H9 (cell line): ENCODE results near the gene YBEY. TPM values are rescaled to one million over a fixed set of nuclear protein-coding genes. Genes with fewer than 3 reads are reported as not detected.

Source experiments
- DNase-seq: peaks from one replicate; pipeline ENCODE4 v3.0.0-alpha.2; 2017
- H2AFZ ChIP-seq: one replicate; pipeline ENCODE4 v1.6.1; 2013; ENCODE audit warnings: mild to moderate bottlenecking, low read length, control low read depth, moderate library complexity
- H2AK5ac ChIP-seq: 2 replicates; pipeline ENCODE4 v1.6.1; 2013; ENCODE audit warnings: low read length, control low read depth, mixed read lengths; ENCODE audit not compliant: insufficient read length
- H2BK120ac ChIP-seq: one replicate; pipeline ENCODE4 v1.6.1; 2013; ENCODE audit warnings: low read depth, mild to moderate bottlenecking, low read length, control low read depth, inconsistent platforms; ENCODE audit not compliant: poor library complexity, severe bottlenecking
- H2BK12ac ChIP-seq: 2 replicates; pipeline ENCODE4 v1.6.1; 2013; ENCODE audit warnings: low read length, control low read depth, mixed read lengths, low read depth; ENCODE audit not compliant: insufficient read length
- H2BK15ac ChIP-seq: 2 replicates; pipeline ENCODE4 v1.6.1; 2013; ENCODE audit warnings: low read depth, low read length, control low read depth
- H2BK20ac ChIP-seq: one replicate; pipeline ENCODE4 v1.6.1; 2013; ENCODE audit warnings: low read depth, mild to moderate bottlenecking, low read length, control low read depth, inconsistent platforms; ENCODE audit not compliant: poor library complexity, severe bottlenecking
- H2BK5ac ChIP-seq: 2 replicates; pipeline ENCODE4 v1.6.1; 2013; ENCODE audit warnings: low read length, control low read depth, mixed read lengths; ENCODE audit not compliant: insufficient read length
- H3K14ac ChIP-seq: 2 replicates; pipeline ENCODE4 v1.6.1; 2013; ENCODE audit warnings: low read length, control low read depth; ENCODE audit not compliant: insufficient read depth
- H3K18ac ChIP-seq: 2 replicates; pipeline ENCODE4 v1.6.1; 2013; ENCODE audit warnings: low read depth, mild to moderate bottlenecking, mixed read lengths, low read length, control low read depth; ENCODE audit not compliant: insufficient read length
- H3K23ac ChIP-seq: 2 replicates; pipeline ENCODE4 v1.6.1; 2013; ENCODE audit warnings: low read length, control low read depth, mixed read lengths, low read depth; ENCODE audit not compliant: insufficient read length
- H3K23me2 ChIP-seq: 2 replicates; pipeline ENCODE4 v1.6.1; 2013; ENCODE audit warnings: low read depth, mild to moderate bottlenecking, mixed read lengths, low read length, control low read depth; ENCODE audit not compliant: insufficient read length, poor library complexity, severe bottlenecking
- H3K27ac ChIP-seq: 2 replicates; pipeline ENCODE4 v1.5.1; 2013; ENCODE audit warnings: low read length, control low read depth, mixed read lengths, low read depth; ENCODE audit not compliant: insufficient read length
- H3K27me3 ChIP-seq: 2 replicates; pipeline ENCODE4 v1.6.1; 2013; ENCODE audit warnings: low read length, control low read depth, inconsistent platforms; ENCODE audit not compliant: insufficient read depth
- H3K4ac ChIP-seq: 2 replicates; pipeline ENCODE4 v1.6.1; 2013; ENCODE audit warnings: low read depth, mild to moderate bottlenecking, control low read depth, inconsistent platforms, low read length, moderate library complexity
- H3K4me1 ChIP-seq: 2 replicates; pipeline ENCODE4 v1.6.1; 2013; ENCODE audit warnings: low read length, control low read depth, inconsistent platforms; ENCODE audit not compliant: insufficient read depth
- H3K4me2 ChIP-seq: 2 replicates; pipeline ENCODE4 v1.6.1; 2013; ENCODE audit warnings: low read length, control low read depth, mixed read lengths; ENCODE audit not compliant: insufficient read length, insufficient read depth
- H3K56ac ChIP-seq: 2 replicates; pipeline ENCODE4 v1.6.1; 2013; ENCODE audit warnings: low read depth, mild to moderate bottlenecking, mixed read lengths, low read length, control low read depth; ENCODE audit not compliant: insufficient read length
- H3K79me1 ChIP-seq: 2 replicates; pipeline ENCODE4 v1.6.1; 2013; ENCODE audit warnings: low read depth, mild to moderate bottlenecking, moderate library complexity, low read length, control low read depth, inconsistent platforms; ENCODE audit not compliant: insufficient read depth, poor library complexity, severe bottlenecking
- H3K79me2 ChIP-seq: 2 replicates; pipeline ENCODE4 v1.6.1; 2013; ENCODE audit warnings: low read length, control low read depth, inconsistent platforms; ENCODE audit not compliant: insufficient read depth
- H3K9ac ChIP-seq: 2 replicates; pipeline ENCODE4 v1.6.1; 2013; ENCODE audit warnings: low read length, control low read depth, mixed read lengths; ENCODE audit not compliant: insufficient read length; ENCODE audit errors: extremely low read depth
- H3K9me3 ChIP-seq: one replicate; pipeline ENCODE4 v1.6.1; 2013; ENCODE audit warnings: low read depth, low read length, inconsistent platforms; ENCODE audit not compliant: control insufficient read depth
- H3T11ph ChIP-seq: one replicate; pipeline ENCODE4 v1.6.1; 2013; ENCODE audit warnings: mild to moderate bottlenecking, low read length, control low read depth, inconsistent platforms
- H4K20me1 ChIP-seq: one replicate; pipeline ENCODE4 v1.6.1; 2013; ENCODE audit not compliant: control insufficient read depth, insufficient read length, insufficient read depth
- H4K5ac ChIP-seq: 2 replicates; pipeline ENCODE4 v1.6.1; 2013; ENCODE audit warnings: low read depth, mild to moderate bottlenecking, mixed read lengths, low read length, control low read depth; ENCODE audit not compliant: insufficient read length
- H4K8ac ChIP-seq: replicated peaks from 2 replicates; pipeline ENCODE4 v1.6.1; 2013; ENCODE audit warnings: low read length, control low read depth, mixed read lengths, low read depth; ENCODE audit not compliant: insufficient read length
- H4K91ac ChIP-seq: 2 replicates; pipeline ENCODE4 v1.6.1; 2013; ENCODE audit warnings: low read depth, mild to moderate bottlenecking, moderate library complexity, mixed read lengths, low read length, control low read depth; ENCODE audit not compliant: insufficient read length
- H3K27ac Mint-ChIP-seq, 3 experiments: 2 replicates in 2 of 3; 3 replicates in 1 of 3; pipeline ENCODE4 v1.8.0; 2020 to 2021; ENCODE audit warnings: mixed read lengths in 3 of 3, mild to moderate bottlenecking in 1 of 3, moderate library complexity in 1 of 3
- H3K27me3 Mint-ChIP-seq: 2 replicates; pipeline ENCODE4 v1.8.0; 2021; ENCODE audit warnings: low read depth, mild to moderate bottlenecking, moderate library complexity, mixed read lengths
- H3K36me3 Mint-ChIP-seq, 3 experiments: 2 replicates in 2 of 3; 3 replicates in 1 of 3; pipeline ENCODE4 v1.8.0; 2020 to 2021; ENCODE audit warnings: low read depth in 3 of 3, mixed read lengths in 3 of 3; ENCODE audit not compliant: insufficient read depth in 1 of 3
- H3K4me1 Mint-ChIP-seq, 2 experiments: 2 replicates each; pipeline ENCODE4 v1.8.0; 2020; ENCODE audit warnings: mixed read lengths in 2 of 2
- H3K4me3 Mint-ChIP-seq, 2 experiments: 2 replicates in 1 of 2; 3 replicates in 1 of 2; pipeline ENCODE4 v1.8.0; 2020 to 2021; ENCODE audit warnings: mild to moderate bottlenecking in 2 of 2, mixed read lengths in 2 of 2, moderate library complexity in 1 of 2
- H3K9me3 Mint-ChIP-seq, 2 experiments: 2 replicates in 1 of 2; 3 replicates in 1 of 2; pipeline ENCODE4 v1.8.0; 2020; ENCODE audit warnings: mild to moderate bottlenecking in 2 of 2, mixed read lengths in 2 of 2, moderate library complexity in 1 of 2
- total RNA-seq: library from RNA; stranded (reverse); gene quantifications from 2 replicates; pipeline ENCODE4 v1.2.1, GENCODE V29; 2021
- TF ChIP-seq, protein P1 (sequence below): fragments of 200-600 bp; sonication (generic); conservative IDR thresholded peaks from 3 replicates; pipeline ENCODE4 v1.8.0; 2021; ENCODE audit warnings: antibody characterized with exemption, mild to moderate bottlenecking

YBEY gene
- total RNA-seq, 1 experiment from 2014 or later = 26.2 TPM

DNA sequence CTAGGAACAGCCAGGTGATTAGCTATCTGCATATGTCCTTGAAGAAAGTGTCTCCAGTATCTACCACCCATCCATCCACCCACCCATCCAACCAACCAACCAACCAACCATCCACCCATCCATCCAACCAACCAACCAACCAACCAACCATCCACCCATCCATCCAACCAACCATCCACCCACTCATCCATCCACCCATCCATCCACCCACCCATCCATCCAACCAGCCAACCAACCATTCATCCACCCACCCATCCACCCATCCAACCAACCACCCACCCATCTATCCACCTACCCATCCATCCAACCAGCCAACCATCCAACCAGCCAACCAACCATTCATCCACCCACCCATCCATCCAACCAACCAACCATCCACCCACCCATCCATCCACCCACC, 25.4 kb downstream of the YBEY start:
- H2BK120ac ChIP-seq = no peak overlapping the region
- no peak for DNase-seq
- no peaks in the 10 kb centered on the region for H3K4me1 ChIP-seq
- H3K23me2 ChIP-seq = no peaks in the 10 kb centered on the region
- H4K20me1 ChIP-seq = no peaks in the 10 kb centered on the region
- H3K4ac ChIP-seq = no peak overlapping the region
- Mint-ChIP-seq H3K27ac (no peak overlapping the region), H3K27me3 (no peaks in the 10 kb centered on the region), H3K4me3 (no peak overlapping the region), H3K9me3 (no peaks in the 10 kb centered on the region), H3K4me1 (no peaks in the 10 kb centered on the region), H3K36me3 (peaks cover 11 to 47% (median 46%) of the 10 kb centered on the region in 3 experiments; a peak in 6 of 7 replicates)
- H3K4me2 ChIP-seq = no peak overlapping the region
- no peak overlapping the region for H2AK5ac ChIP-seq
- TF ChIP-seq, protein P1, sequence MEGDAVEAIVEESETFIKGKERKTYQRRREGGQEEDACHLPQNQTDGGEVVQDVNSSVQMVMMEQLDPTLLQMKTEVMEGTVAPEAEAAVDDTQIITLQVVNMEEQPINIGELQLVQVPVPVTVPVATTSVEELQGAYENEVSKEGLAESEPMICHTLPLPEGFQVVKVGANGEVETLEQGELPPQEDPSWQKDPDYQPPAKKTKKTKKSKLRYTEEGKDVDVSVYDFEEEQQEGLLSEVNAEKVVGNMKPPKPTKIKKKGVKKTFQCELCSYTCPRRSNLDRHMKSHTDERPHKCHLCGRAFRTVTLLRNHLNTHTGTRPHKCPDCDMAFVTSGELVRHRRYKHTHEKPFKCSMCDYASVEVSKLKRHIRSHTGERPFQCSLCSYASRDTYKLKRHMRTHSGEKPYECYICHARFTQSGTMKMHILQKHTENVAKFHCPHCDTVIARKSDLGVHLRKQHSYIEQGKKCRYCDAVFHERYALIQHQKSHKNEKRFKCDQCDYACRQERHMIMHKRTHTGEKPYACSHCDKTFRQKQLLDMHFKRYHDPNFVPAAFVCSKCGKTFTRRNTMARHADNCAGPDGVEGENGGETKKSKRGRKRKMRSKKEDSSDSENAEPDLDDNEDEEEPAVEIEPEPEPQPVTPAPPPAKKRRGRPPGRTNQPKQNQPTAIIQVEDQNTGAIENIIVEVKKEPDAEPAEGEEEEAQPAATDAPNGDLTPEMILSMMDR = no peak
- H3K18ac ChIP-seq = no peak overlapping the region
- no peak overlapping the region for H3K14ac ChIP-seq
- H3K9me3 ChIP-seq = no peaks in the 10 kb centered on the region
- H3K9ac ChIP-seq = no peak overlapping the region
- H3T11ph ChIP-seq = no peak overlapping the region
- no peak overlapping the region for H3K56ac ChIP-seq
- H3K27ac ChIP-seq = no peak overlapping the region
- H2BK12ac ChIP-seq = no peak overlapping the region
- no peak overlapping the region for H4K8ac ChIP-seq
- no peaks in the 10 kb centered on the region for H3K27me3 ChIP-seq
- H2BK20ac ChIP-seq = no peak overlapping the region
- H3K23ac ChIP-seq = no peak overlapping the region
- no peak overlapping the region for H2BK15ac ChIP-seq
- no peaks in the 10 kb centered on the region for H3K79me2 ChIP-seq
- no peaks in the 10 kb centered on the region for H3K79me1 ChIP-seq
- H4K91ac ChIP-seq = no peak overlapping the region
- H2BK5ac ChIP-seq = no peak overlapping the region
- no peak overlapping the region for H2AFZ ChIP-seq
- no peak overlapping the region for H4K5ac ChIP-seq
